Head of caudate nucleus (tissue), 42 donors: Measurements from ENCODE around the gene RAX2.
"Not testable (repeated sequence)": the region's sequence is repeated elsewhere in the genome, so short reads cannot be mapped to it uniquely, and the experiment has no call there.

Experiments used
- DNase-seq, 42 donors: peaks; one replicate each; pipeline versions ENCODE4 v3.0.0 to v3.0.0-alpha.2; 2020 to 2021; ENCODE audit warnings: mixed read lengths in 7 of 42
- intact Hi-C: fragments of 100-400 bp; cut with DNase I; formaldehyde crosslinking; loops from one replicate; pipeline ENCODE4 v1.15.0; 2022

The RAX2 gene

DNA sequence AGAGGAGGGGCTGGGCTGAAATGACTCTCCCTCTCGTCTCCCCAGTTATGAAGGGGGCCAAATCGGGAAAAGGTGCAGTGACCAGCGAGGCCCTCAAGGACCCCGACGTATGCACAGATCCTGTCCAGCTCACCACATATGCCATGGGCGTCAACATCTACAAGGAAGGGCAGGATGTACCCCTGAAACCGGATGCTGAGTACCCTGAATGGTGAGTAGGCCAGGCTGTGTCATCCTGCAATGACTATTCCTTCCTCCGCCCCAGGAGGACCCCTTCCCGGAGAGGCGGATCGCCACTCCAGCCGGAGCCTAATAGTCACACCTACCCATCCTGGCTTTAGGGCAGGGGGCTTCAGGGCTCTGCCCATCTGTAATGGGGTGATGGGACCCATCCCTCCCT is 6.9 kb downstream of the RAX2 start:
- no peak for DNase-seq
- intact Hi-C loops: loop anchor here (10.0 kb wide), 1 partner anchor 210 kb away; the partner anchor contains the start of gene DAPK3

DNA sequence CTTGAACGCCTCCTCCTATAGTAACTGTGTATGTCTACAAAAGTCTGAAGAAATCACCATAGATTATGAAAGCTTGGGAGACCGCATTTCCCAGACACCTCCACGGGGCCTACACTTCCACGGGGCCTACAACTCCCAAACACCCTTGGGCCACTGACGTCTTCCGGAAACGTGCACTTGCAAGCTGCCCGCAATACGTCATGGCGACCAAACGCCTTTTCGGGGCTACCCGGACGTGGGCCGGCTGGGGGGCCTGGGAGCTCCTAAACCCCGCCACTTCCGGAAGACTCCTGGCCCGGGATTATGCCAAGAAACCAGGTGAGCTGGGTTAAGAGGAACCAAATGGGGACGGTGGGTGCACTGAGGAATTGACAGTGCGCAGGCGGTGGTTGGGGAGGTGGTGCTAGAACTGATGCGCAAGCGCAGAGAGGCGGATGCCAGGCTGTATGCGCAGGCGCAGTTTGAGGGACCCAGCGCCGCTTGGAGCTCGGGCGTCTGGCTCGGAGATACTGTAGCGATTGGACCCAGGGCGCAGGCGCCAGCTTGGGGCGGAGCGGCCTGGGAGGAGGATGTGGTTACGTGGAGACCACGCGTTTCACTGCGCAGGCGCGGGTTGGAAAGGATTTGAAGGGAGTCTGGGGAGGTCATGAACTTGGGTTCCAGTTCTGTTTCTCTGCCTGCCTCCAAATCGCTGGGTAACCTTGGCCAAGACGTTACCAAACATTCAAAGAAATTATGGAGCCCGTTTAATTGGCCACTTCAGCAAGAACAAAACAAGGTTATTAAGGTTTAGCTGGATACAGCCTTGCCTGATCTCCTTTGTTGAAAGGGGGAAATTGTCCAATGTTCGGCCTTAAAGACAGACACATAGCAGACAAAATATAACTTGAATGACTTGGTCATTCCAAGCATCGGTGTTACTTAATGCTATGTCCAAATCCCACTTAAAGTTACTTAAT is 9.2 kb downstream of the RAX2 start, which contains the start of gene MRPL54:
TSS of gene MRPL54 (plus strand) at position 182 of the 959 bp plus-strand sequence. CDS start at position 201, 19 bp downstream.
- intact Hi-C loops: loop anchor here (10.0 kb wide), 1 partner anchor 212 kb away; the partner anchor contains the start of gene DAPK3
- DNase-seq: peak; percentile 94 to 100 (median 99)

DNA sequence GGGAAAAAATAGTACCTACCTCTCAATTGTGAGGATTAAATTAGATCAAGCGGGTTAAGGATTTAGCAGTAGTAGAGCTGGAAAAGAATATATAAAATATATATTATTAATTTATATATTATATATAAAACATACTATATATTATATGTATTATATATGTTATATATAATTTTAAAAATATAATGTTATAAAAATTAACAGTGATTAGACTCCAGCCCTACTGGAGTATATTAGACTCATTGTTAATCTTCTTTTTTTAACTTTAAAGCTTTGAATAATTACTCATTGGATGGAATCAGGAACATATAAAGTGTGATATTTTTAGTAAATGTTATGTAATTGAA is 9.9 kb downstream of the RAX2 start:
- intact Hi-C loops: loop anchor here (10.0 kb wide), 1 partner anchor 213 kb away; the partner anchor contains the start of gene DAPK3
- no peak for DNase-seq

DNA sequence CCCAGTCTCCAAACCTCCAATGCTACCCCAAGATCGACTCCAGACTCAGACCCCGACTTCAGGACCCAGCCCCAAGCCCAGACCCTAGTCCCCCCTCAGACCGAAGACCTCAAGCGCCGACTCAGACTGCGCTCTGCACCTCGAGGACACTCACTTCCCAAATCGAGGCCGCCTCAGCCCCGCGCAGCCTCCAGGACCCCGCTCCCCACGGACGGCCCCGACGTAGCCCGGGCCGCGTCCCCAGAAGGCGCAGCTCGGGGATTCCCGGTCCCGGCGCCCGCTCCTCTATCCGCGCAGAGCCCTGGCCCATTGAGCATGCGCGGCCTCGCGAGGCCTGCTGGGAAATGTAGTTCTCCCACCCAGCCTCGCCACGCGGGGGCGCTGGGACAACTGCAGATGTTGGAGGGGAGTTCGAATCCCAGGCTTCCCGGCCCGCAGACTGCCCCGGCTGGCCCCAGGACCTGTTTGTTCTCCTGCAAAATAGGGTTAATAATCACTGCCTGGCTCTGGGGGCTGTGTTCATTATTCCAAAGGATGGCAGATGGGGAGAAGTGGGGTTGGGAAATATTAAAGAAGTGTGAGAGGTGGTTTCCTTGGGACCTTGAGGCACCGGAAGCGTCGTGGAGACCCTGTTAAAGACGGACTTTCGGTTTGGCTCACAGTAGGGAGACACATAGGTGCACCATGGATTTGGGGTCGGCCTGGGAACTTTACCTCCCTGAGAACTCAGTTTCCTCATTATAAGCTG is 10.5 kb downstream of the RAX2 start, which contains the start of gene APBA3:
TSS of gene APBA3 (minus strand) at position 311 of the 748 bp plus-strand sequence. CDS start 1,428 bp downstream, outside the sequence.
- intact Hi-C loops: loop anchor here (10.0 kb wide), 1 partner anchor 213 kb away; the partner anchor contains the start of gene DAPK3
- peak; percentile 80 to 96 (median 92) for DNase-seq

DNA sequence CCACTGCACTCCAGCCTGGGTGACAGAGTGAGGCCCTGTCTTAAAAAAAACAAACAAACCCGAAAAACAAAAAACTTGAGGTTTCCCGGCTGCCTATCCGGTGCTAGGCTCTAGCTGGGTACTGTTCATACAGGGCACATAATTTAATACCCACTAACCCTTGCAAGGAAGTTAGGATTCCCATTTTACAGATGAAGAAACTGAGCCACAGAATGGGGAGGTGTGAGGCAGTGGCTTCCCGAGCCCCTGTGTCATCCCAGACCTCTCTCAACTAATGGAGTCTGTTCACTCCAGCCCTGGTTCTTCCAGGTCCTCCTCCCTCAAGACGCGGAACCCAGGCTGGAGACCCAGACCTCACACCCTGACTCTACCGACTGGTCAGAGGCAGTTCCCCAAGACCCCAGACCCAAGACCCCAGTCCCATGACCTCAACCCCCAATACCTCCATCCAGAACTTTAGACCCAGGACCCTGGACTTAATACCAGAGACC is 11.1 kb downstream of the RAX2 start:
- no peak for DNase-seq
- intact Hi-C loops: loop anchor here (10.0 kb wide), 1 partner anchor 214 kb away; the partner anchor contains the start of gene DAPK3

DNA sequence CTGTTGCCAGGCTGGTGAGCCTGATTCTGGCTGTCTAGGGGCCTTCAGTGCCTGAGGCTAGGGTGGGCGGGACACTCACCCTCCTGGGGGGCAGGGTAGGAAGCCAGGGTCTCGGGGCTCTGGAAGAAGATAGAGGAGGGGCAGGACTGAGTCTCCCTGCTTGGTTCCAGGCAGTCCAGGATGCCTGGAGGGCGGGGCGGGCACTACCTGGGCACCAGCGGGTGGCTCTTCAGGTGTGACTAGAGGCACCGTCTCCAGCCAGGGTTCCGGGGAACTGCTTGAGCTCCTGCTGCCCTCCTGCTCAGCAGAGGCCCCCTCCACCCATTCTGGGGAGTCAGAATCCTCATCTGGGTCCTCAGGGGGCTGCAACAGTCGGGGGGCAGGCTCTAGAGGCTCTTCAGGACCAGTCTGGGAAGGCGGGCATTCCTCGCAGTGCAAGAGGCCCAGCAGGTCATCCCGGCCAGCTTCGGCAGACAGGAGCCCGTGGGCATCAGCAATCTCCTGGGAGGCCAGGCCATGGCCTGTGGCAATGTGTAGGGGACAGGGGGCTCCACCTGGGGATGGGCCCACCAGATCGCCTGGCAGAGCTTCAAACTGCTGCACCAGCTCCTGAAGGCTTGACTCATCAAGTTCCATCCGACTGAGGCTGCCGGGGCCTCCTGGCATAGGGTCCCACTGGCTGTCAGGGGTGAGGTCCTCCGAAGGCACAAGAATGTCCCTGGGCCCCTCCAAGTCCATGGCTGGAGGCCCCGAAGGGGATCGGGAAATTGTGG is 12.4 kb downstream of the RAX2 start:
- intact Hi-C loops: loop anchor here (10.0 kb wide), 1 partner anchor 215 kb away; the partner anchor contains the start of gene DAPK3
- no peak for DNase-seq

DNA sequence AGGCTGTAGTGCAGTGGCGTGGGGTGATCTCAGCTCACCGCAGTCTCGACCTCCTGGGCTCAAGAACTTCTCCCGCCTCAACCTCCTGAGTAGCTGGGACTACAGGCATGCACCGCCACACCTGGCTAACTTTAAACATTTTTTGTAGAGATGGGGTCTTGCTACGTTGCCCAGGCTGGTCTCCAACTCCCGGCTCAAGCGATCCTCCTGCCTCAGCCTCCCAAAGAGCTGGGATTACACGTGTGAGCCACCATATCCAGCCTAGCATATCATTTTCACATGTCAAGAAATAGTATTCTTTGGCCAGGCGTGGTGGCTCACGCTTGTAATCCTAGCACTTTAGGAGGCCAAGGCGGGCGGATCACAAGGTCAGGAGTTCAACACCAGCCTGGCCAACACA is 13.7 kb downstream of the RAX2 start:
- DNase-seq, intact Hi-C loops: not testable (repeated sequence)

DNA sequence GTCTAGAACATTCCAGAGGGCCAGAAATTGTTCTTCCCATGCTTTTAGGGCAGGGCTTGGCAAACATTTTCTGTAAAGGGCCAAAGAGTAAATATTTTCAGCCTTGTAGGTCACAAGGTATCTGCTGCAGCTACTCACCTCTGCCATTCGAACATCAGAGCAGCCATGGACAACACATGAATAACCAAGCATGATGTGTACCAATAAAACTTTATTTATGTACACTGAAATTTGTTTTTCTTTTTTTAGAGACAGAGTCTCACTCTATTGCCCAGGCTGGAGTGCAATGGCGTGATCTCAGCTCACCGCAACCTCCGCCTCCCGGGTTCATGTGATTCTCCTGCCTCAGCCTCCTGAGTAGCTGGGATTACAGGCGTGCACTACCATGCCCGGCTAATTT is 14.3 kb downstream of the RAX2 start:
- DNase-seq, intact Hi-C loops: not testable (repeated sequence)

DNA sequence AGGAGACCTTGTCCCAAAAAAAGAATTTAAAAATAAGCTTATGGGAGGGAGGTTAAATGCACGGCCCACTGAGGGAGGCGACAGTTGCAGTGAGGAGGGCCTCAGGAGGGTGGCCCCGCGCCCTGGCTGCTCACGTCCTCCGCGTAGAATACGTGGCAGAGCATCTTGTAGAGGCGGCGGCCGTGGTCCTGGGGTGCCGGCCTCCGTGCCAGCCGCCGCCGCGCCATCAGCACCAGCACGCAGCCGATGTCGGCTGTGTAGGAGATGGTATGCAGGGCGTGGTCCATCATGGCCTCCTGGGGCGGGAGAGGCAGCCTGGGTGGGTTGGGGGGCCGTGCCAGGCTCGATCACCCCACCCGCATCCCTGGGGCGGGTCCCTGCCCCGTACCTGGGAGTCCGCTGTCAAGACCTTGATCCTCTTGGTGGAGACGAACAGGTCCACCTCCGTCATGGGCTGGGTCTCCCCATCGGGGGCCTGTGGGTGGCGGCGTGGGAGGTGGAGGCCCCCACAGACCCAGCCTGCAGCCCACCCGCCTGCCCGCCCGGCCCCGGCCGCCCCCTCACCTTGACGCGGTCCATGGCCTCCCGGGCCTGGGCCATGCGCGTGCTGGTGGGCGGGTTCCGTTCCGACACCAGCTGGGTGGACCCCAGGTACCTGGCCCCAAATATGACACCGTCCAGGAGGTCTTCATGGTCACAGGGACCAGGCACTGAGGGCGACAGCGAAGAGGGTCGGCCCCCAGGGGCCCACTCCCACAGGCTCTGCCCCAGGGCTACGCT is 18.2 kb downstream of the RAX2 start:
- DNase-seq: no peak

DNA sequence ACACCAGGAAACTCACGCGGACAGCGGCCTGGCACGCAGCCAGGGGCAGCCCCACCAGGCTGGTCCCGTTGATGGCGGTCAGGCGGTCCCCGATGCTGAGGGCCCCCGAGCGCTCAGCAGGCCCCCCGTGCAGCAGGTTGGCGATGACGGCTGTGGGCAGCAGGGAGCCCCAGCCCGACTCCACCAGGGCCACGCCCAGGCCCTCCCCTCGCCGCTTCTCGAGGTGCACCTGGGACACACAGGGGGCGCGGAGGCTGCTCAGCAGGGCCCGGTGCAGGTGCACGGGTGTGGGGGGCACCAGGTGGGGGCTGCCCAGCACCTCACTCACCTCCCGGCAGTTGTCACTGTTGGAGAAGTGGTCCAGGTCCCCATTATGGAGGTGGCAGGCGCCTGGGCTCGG is 19.5 kb downstream of the RAX2 start:
- intact Hi-C loops: no loop called here
- DNase-seq: no peak

More for the DNA sequence above, 18.2 kb downstream of the RAX2 start:
- intact Hi-C loops: no loop called here

DNA sequence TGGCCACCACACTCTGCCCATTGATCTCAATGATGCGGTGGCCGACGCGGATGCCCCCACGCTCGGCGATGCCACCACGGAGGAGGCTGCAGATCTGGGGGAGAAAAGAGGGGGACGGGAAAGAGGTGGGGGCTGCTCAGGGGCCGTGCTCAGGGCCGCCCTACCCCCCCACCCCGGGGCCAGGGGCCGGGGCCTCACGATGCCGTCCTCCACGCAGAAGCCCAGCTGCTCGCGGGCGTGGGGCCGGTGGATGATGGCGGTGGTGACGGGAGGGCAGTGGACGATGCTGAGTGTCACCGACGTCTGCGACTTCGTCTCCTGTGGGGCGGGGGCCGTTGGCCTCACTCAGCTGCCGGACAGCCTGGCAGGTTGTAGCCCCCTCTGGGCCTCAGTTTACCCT is 20.8 kb downstream of the RAX2 start:
- intact Hi-C loops: no loop called here
- DNase-seq: no peak

DNA sequence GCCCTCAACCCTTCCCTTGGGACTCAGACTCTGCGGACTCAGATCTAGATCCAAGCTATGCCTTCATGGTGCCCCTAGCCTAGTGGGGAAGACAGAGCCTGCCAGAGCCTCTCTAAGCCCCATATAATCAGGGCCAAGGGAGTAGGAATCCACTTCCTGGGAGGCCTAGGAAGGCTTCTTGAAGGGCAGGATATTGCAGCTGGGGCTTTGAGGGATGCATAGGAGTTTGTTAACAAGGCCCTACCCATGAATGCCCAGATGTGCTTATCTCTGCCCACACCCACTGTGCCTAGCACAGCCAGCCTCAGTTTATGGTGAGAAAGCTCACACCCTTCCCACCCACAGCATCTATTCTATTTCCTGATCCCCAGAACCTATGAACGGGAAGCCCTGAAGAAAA is 21.8 kb downstream of the RAX2 start:
- DNase-seq: no peak
- intact Hi-C loops: no loop called here

DNA sequence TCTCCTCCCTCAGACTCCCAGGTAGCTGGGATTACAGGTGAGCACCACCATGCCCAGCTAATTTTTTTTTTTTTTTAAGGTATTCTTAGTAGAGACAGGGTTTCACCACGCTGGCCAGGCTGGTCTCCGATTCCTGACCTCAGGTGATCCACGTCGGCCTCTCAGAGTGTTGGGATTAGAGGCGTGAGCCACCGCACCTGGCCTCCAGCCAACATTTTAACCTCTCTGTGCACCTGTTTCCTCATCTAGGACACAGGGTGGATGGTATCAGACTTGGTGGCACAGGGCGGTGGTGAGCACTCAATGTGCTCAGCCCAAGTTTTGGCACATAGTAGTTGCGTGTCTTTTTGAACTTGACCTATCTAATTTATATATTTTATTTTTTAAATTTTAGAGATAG is 23.1 kb downstream of the RAX2 start:
- DNase-seq: no peak
- intact Hi-C loops: no loop called here

DNA sequence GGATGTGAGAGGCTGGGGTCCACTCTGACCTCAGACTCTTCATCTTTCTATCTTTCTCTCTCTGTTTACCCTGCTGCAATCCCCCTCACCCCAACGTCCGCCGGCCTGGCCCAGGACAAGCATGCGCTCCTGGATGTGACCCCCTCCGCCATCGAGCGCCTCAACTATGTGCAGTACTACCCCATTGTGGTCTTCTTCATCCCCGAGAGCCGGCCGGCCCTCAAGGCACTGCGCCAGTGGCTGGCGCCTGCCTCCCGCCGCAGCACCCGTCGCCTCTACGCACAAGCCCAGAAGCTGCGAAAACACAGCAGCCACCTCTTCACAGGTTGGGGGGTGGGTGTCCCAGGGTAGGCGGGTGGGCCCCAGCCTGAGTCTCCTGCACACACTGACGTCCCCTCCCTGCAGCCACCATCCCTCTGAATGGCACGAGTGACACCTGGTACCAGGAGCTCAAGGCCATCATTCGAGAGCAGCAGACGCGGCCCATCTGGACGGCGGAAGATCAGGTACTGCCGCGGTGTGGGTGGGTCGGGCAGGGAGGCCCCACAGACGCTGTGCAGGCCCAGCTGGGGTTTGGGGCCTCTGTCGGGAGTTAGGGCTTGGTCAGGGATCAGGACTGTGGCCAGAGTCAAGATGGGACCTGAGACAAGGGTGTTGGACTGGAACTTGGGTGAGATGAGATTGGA is 25.5 kb downstream of the RAX2 start:
- no peak for DNase-seq
- intact Hi-C loops: no loop called here

DNA sequence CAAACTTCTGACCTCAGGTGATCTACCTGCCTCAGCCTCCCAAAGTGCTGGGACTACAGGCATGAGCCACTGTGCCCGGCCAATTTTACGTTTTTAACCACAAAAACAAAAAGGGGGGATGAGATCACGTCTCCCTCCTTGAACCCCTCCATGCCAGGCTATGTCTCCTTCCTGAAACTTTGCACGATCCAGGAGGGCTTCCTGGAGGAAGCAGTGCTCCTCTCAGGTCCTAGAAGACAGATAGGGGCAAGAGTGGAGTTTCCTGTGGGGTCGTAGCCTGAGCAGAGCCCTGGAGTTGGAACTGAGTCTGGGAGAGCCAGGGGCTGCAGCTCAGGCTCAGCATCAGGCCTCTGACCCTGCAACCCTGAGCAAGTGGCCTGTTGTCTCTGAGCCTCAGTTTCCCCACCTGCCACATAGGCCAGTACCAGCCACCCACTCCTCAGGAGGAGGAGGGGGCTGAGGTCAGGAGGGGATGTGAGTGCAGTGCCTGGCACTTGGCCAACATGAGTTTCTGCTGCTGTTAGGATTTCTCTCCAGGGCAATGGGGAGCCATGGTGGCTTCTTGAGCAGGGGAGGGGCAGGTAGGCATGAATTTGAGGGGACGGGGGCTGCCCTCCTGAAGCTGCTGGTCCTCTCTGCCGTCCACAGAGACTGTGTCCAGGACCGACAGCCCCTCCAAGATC is 26.5 kb downstream of the RAX2 start:
- intact Hi-C loops: no loop called here
- DNase-seq: no peak

DNA sequence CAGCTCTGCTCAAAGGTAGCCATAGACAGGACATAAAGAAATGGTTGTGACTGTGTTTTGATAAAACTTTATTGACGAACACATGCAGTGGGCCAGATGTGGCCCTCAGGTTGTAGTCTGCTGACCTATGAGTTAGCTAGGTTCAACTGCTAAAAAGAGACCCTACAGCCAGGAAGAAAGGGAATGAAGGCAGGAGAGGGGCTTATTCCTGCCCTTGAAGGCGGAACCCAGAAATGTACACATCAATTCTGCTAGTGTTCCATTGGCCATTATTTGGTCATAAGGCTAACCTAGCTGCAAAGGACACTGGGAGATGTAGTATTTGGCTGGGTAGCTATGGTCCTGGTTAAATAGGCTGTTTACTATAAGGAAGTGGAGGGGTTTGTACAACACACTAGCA is 28.5 kb downstream of the RAX2 start:
- intact Hi-C loops: no loop called here
- DNase-seq: no peak

DNA sequence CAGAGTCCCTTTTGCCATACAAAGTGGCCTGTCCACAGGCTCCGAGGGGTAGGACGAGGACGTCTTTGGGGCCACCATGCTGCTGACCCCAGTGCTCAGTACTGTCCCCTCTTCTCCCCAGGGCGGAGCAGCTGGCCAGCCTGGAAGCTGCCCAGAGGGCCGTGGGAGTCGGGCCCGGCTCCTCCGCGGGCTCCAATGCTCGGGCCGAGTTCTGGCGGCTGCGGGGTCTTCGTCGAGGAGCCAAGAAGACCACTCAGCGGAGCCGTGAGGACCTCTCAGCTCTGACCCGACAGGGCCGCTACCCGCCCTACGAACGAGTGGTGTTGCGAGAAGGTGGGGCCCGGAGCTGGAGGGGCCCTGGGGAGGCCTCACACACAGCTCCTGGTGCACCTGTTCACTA is 31.6 kb downstream of the RAX2 start:
- intact Hi-C loops: no loop called here
- DNase-seq: no peak
